SK-N-SH (cell line): ENCODE data around the gene ENSA. TPM values are rescaled to one million over a fixed set of nuclear protein-coding genes. Genes with fewer than 3 reads are reported as not detected.

Experiments used
- CTCF ChIA-PET: fragments of 300-600, 350-600 bp; formaldehyde crosslinking; extraction: SDS; loops from one replicate; lab custom pipeline; 2021; lab: Yijun Ruan, JAX
- POLR2A ChIA-PET: fragments of 350-600 bp; sonication (Branson Sonifier 250); formaldehyde crosslinking; extraction: SDS; loops from one replicate; lab custom pipeline; 2020; ENCODE audit warnings: antibody characterized with exemption, inconsistent platforms; lab: Yijun Ruan, JAX
- DNase-seq: peaks from one replicate; pipeline ENCODE4 v3.0.0; 2012
- H2AFZ ChIP-seq: fragments of 200-600 bp; sonication (generic); 2 replicates; pipeline ENCODE4 v1.8.1; 2016; ENCODE audit warnings: antibody characterized with exemption, mild to moderate bottlenecking, low read depth
- H3F3A ChIP-seq: fragments of 200-600 bp; sonication (generic); replicated peaks from 2 replicates; pipeline ENCODE3; 2016; ENCODE audit warnings: antibody characterized with exemption, mild to moderate bottlenecking; ENCODE audit not compliant: insufficient read depth
- H3K27ac ChIP-seq, 2 experiments: fragments of 200-500 bp in 1 of 2; fragments of 200-600 bp in 1 of 2; sonication (Bioruptor generic) in 1 of 2; sonication (generic), shearing (Covaris generic) in 1 of 2; 2 replicates each; pipeline versions ENCODE4 v1.5.1 to v1.6.1; 2014 to 2016; ENCODE audit warnings: low read depth in 2 of 2, inconsistent platforms in 1 of 2, low read length in 1 of 2, mild to moderate bottlenecking in 1 of 2, mixed read lengths in 1 of 2
- H3K27me3 ChIP-seq: fragments of 200-600 bp; sonication (generic), shearing (Covaris generic); 2 replicates; pipeline ENCODE4 v1.6.1; 2016; ENCODE audit warnings: mixed run types; ENCODE audit not compliant: insufficient read depth
- H3K36me3 ChIP-seq, 2 experiments: fragments of 200-500 bp in 1 of 2; fragments of 200-600 bp in 1 of 2; sonication (Bioruptor generic) in 1 of 2; sonication (generic) in 1 of 2; replicated peaks in 1 of 2; 2 replicates each; pipeline versions ENCODE3 to v1.5.1; 2014 to 2016; ENCODE audit warnings: low read length in 1 of 2, mild to moderate bottlenecking in 1 of 2; ENCODE audit not compliant: insufficient read depth in 2 of 2, control insufficient read depth in 1 of 2
- H3K4me1 ChIP-seq, 2 experiments: fragments of 200-500 bp in 1 of 2; fragments of 200-600 bp in 1 of 2; sonication (Bioruptor generic) in 1 of 2; sonication (generic), shearing (Covaris generic) in 1 of 2; 2 replicates each; pipeline versions ENCODE4 v1.5.1 to v1.6.1; 2014 to 2016; ENCODE audit warnings: low read depth in 1 of 2, low read length in 1 of 2, mixed run types in 1 of 2; ENCODE audit not compliant: insufficient read depth in 2 of 2, control insufficient read depth in 1 of 2
- H3K4me2 ChIP-seq: fragments of 200-600 bp; sonication (generic), shearing (Covaris generic); 2 replicates; pipeline ENCODE4 v1.6.1; 2017; ENCODE audit warnings: mixed run types
- H3K4me3 ChIP-seq, 2 experiments: fragments of 200-500 bp in 1 of 2; fragments of 200-600 bp in 1 of 2; sonication (Bioruptor generic) in 1 of 2; sonication (generic), shearing (Covaris generic) in 1 of 2; 2 replicates each; pipeline versions ENCODE4 v1.5.1 to v1.8.1; 2014 to 2016; ENCODE audit warnings: low read depth in 2 of 2, inconsistent platforms in 1 of 2, low read length in 1 of 2, mild to moderate bottlenecking in 1 of 2, mixed read lengths in 1 of 2, moderate library complexity in 1 of 2
- H3K79me2 ChIP-seq: fragments of 200-600 bp; sonication (generic); 2 replicates; pipeline ENCODE4 v1.8.1; 2017; ENCODE audit warnings: mild to moderate bottlenecking; ENCODE audit not compliant: insufficient read depth
- H3K9ac ChIP-seq: fragments of 200-600 bp; sonication (generic); 2 replicates; pipeline ENCODE4 v1.6.1; 2017; ENCODE audit warnings: mixed run types
- H3K9me2 ChIP-seq: fragments of 200-600 bp; sonication (generic); 2 replicates; pipeline ENCODE4 v1.6.1; 2017; ENCODE audit warnings: mixed run types
- H3K9me3 ChIP-seq: fragments of 200-600 bp; sonication (generic); 2 replicates; pipeline ENCODE4 v1.6.1; 2017; ENCODE audit warnings: mixed run types, mild to moderate bottlenecking, moderate library complexity
- H4K20me1 ChIP-seq: fragments of 200-600 bp; sonication (generic); 2 replicates; pipeline ENCODE4 v1.6.1; 2017; ENCODE audit warnings: mild to moderate bottlenecking, mixed run types; ENCODE audit not compliant: insufficient read depth
- NFIC ChIP-seq: IDR thresholded peaks from 2 replicates; pipeline ENCODE4 v1.4.0; 2012; ENCODE audit warnings: borderline replicate concordance
- POLR2AphosphoS5 ChIP-seq: IDR thresholded peaks from 2 replicates; pipeline ENCODE4 v1.6.1; 2012; ENCODE audit warnings: low read depth, low read length
- WGBS: methylation state at CpG from one replicate; pipeline ENCODE4 v1.1.6; 2017; ENCODE audit warnings: low lambda C conversion rate; 5-methylcytosine and 5-hydroxymethylcytosine counted together
- polyA plus RNA-seq, 3 experiments: library from polyadenylated mRNA; depleted of rRNA; stranded (reverse); fragments of >200 nt; gene quantifications; 2 replicates each; pipeline ENCODE4 v1.2.3, GENCODE V29; 2012
- small RNA-seq, 7 experiments: library from RNA; depleted of rRNA; stranded (forward); fragments of <200 nt; gene quantifications; one replicate each; pipeline ENCODE3, GENCODE V24; 2012
- TF ChIP-seq, protein P1 (sequence below): IDR thresholded peaks from 2 replicates; pipeline ENCODE4 v1.4.0; 2012; ENCODE audit warnings: low read depth, borderline replicate concordance
- TF ChIP-seq, protein P2 (sequence below): fragments of 150-350 bp; IDR thresholded peaks from 2 replicates; pipeline ENCODE4 v1.6.1; 2016; ENCODE audit warnings: mild to moderate bottlenecking, low read depth, low read length

The ENSA gene
- polyA plus RNA-seq, 1 of the 3 experiments (the other 2 are of a cell fraction): 56.3 TPM

DNA sequence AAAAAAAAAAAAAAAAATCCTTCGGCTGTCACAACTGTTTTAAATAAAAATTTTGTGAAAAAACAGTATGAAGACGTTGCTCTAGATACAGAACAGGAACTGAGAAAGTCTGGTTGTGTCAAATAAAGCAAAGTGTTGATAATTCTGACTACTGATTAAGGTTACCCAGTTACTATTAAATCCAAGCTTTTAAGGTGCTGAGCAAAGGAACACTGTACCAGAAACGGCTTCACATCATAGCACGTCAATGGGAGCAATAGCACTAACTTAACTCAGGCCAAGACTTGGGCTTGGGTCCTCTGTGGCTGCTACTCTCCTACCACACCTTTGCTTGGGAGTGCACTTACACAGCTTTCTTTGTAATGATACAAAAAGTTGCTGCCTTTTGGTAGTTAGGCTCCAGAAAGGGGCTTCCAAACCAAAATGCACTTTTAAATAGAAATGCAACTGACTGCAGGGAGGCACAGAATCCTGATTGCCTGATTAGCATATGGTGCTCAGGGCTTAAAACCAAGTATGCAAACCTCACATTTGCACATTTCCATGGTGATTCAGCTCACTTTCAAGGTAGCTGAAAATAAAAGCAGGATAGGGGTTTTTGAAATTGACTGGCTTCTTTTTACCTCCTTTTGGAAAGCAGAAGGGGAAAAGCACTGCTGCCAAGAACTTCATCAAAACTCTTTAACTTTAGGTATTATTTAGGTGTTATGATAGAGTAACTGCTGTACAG lies 56.3 kb downstream of the ENSA start:
- H2AFZ ChIP-seq: no peak overlapping the region
- 93% methylated on average over 4 of the region's 4 CpGs for WGBS
- ChIA-PET CTCF (interaction anchor here (13.4 kb wide), 1 partner anchor 11 kb away, joined by 142 read pairs; no protein-coding TSS in a partner anchor), POLR2A (no interaction called here)
- peaks cover 97% of the 10 kb centered on the region for H3K79me2 ChIP-seq
- H3K9ac ChIP-seq: no peak overlapping the region; the same call in 1 of the 2 replicates
- peaks cover 25 to 34% of the 10 kb centered on the region in 2 experiments for H3K4me1 ChIP-seq
- H3K36me3 ChIP-seq: peaks cover 55 to 71% of the 10 kb centered on the region in 2 experiments
- DNase-seq: no peak
- no peak overlapping the region for H3K4me3 ChIP-seq
- H3F3A ChIP-seq: peaks cover 93% of the 10 kb centered on the region
- peak overlapping the region; percentile 18 to 100; a peak in 3 of 4 replicates for H3K27ac ChIP-seq
- TF ChIP-seq, protein P1, sequence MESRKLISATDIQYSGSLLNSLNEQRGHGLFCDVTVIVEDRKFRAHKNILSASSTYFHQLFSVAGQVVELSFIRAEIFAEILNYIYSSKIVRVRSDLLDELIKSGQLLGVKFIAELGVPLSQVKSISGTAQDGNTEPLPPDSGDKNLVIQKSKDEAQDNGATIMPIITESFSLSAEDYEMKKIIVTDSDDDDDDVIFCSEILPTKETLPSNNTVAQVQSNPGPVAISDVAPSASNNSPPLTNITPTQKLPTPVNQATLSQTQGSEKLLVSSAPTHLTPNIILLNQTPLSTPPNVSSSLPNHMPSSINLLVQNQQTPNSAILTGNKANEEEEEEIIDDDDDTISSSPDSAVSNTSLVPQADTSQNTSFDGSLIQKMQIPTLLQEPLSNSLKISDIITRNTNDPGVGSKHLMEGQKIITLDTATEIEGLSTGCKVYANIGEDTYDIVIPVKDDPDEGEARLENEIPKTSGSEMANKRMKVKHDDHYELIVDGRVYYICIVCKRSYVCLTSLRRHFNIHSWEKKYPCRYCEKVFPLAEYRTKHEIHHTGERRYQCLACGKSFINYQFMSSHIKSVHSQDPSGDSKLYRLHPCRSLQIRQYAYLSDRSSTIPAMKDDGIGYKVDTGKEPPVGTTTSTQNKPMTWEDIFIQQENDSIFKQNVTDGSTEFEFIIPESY: no peak
- TF ChIP-seq POLR2AphosphoS5 (peak; percentile 23; the same call in 1 of the 2 replicates), NFIC (no peak)
- TF ChIP-seq, protein P2, sequence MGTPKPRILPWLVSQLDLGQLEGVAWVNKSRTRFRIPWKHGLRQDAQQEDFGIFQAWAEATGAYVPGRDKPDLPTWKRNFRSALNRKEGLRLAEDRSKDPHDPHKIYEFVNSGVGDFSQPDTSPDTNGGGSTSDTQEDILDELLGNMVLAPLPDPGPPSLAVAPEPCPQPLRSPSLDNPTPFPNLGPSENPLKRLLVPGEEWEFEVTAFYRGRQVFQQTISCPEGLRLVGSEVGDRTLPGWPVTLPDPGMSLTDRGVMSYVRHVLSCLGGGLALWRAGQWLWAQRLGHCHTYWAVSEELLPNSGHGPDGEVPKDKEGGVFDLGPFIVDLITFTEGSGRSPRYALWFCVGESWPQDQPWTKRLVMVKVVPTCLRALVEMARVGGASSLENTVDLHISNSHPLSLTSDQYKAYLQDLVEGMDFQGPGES: no peak
- H3K9me3 ChIP-seq: no peaks in the 10 kb centered on the region
- no peaks in the 10 kb centered on the region for H3K27me3 ChIP-seq
- H3K4me2 ChIP-seq: peak overlapping the region; percentile 89
- peaks cover 93% of the 10 kb centered on the region for H4K20me1 ChIP-seq
- no peaks in the 10 kb centered on the region for H3K9me2 ChIP-seq

Small RNAs within 50 kb of the gene (small RNA-seq; reads per million reads assigned to genes)
- gene RF00015 (0 reads per million in 7 experiments), gene RF00561 (0 reads per million in 7 experiments)

Other genes with a start within 250 kb of the ENSA start
- gene TARS2, start 142.2 kb downstream of the ENSA start, polyA plus RNA-seq (2012; rRNA removed): 22.2 and 22.7 TPM in 2 replicates
- gene ECM1, start 121.5 kb downstream of the ENSA start, polyA plus RNA-seq (2012; rRNA removed): 20.2 and 32.3 TPM in 2 replicates
- 0.50 and 0.72 TPM in 2 replicates for gene FALEC, start 113.9 kb downstream of the ENSA start, polyA plus RNA-seq (2012; rRNA removed)
- 2.4 and 3.4 TPM in 2 replicates for gene ADAMTSL4, start 80.2 kb downstream of the ENSA start, polyA plus RNA-seq (2012; rRNA removed)
- 110 and 131 TPM in 2 replicates for gene MCL1, start 50.0 kb downstream of the ENSA start, polyA plus RNA-seq (2012; rRNA removed)
- 7.8 and 8.1 TPM in 2 replicates for gene GOLPH3L, start 67.5 kb upstream of the ENSA start, polyA plus RNA-seq (2012; rRNA removed)
- gene HORMAD1, start 91.3 kb upstream of the ENSA start, polyA plus RNA-seq (2012; rRNA removed): not detected in 2 replicates
- gene CTSS, start 136.2 kb upstream of the ENSA start, polyA plus RNA-seq (2012; rRNA removed): 1.4 and 2.3 TPM in 2 replicates
- 6.3 and 7.9 TPM in 2 replicates for gene CTSK, start 178.6 kb upstream of the ENSA start, polyA plus RNA-seq (2012; rRNA removed)
- gene ARNT, start 247.0 kb upstream of the ENSA start, polyA plus RNA-seq (2012; rRNA removed): 10.9 and 13.7 TPM in 2 replicates